Astrocyte (in vitro differentiated cells and primary cell): ENCODE data around the gene LRRC47. TPM values are rescaled to one million over a fixed set of nuclear protein-coding genes. Genes with fewer than 3 reads are reported as not detected.
A peak's percentile ranks its signal among the peaks of the same experiment; 100 is the strongest.

ENCODE experiments used
- DNase-seq: peaks from one replicate; pipeline ENCODE4 v3.0.0-alpha.2; 2010; ENCODE audit warnings: low read depth
- FAIRE-seq: peaks from 2 replicates; lab custom pipeline; 2011; peaks lifted over from hg19 to GRCh38; lab: Jason Lieb, UNC
- H2AFZ ChIP-seq: 2 replicates; pipeline ENCODE4 v1.6.0; 2012; ENCODE audit warnings: low read depth, low read length, inconsistent platforms
- H3K27ac ChIP-seq: 2 replicates; pipeline ENCODE4 v1.5.1; 2011; ENCODE audit warnings: low read depth, low read length, inconsistent platforms
- H3K27me3 ChIP-seq: 2 replicates; pipeline ENCODE4 v1.6.0; 2011; ENCODE audit warnings: low read length, inconsistent platforms; ENCODE audit not compliant: insufficient read depth
- H3K36me3 ChIP-seq: 2 replicates; pipeline ENCODE4 v1.5.1; 2011; ENCODE audit warnings: low read length, inconsistent platforms; ENCODE audit not compliant: insufficient read depth
- H3K4me1 ChIP-seq: 2 replicates; pipeline ENCODE4 v1.5.1; 2011; ENCODE audit warnings: low read length, inconsistent platforms; ENCODE audit not compliant: insufficient read depth
- H3K4me2 ChIP-seq: 2 replicates; pipeline ENCODE4 v1.6.0; 2012; ENCODE audit warnings: low read length, inconsistent platforms
- H3K4me3 ChIP-seq: 2 replicates; pipeline ENCODE4 v1.5.1; 2011; ENCODE audit warnings: low read depth, mild to moderate bottlenecking, low read length, inconsistent platforms; ENCODE audit not compliant: insufficient read depth
- H3K79me2 ChIP-seq: 2 replicates; pipeline ENCODE4 v1.6.0; 2012; ENCODE audit warnings: mild to moderate bottlenecking, low read length, inconsistent platforms; ENCODE audit not compliant: insufficient read depth
- H3K9ac ChIP-seq: 2 replicates; pipeline ENCODE4 v1.6.0; 2012; ENCODE audit warnings: mild to moderate bottlenecking, low read length, inconsistent platforms
- H3K9me3 ChIP-seq: 2 replicates; pipeline ENCODE4 v1.5.1; 2012; ENCODE audit warnings: low read depth, mild to moderate bottlenecking, low read length, inconsistent platforms; ENCODE audit not compliant: insufficient read depth
- H4K20me1 ChIP-seq: 2 replicates; pipeline ENCODE4 v1.6.0; 2012; ENCODE audit warnings: low read length, inconsistent platforms; ENCODE audit not compliant: insufficient read depth
- H3K27ac Mint-ChIP-seq: one replicate; pipeline ENCODE4 v1.8.0; 2021; ENCODE audit warnings: mild to moderate bottlenecking, mixed read lengths; ENCODE audit not compliant: unreplicated experiment
- H3K27me3 Mint-ChIP-seq: one replicate; pipeline ENCODE4 v1.8.0; 2021; ENCODE audit warnings: low read depth, mixed read lengths; ENCODE audit not compliant: unreplicated experiment
- H3K36me3 Mint-ChIP-seq: one replicate; pipeline ENCODE4 v1.8.0; 2021; ENCODE audit warnings: low read depth, mixed read lengths; ENCODE audit not compliant: unreplicated experiment
- H3K4me1 Mint-ChIP-seq: one replicate; pipeline ENCODE4 v1.8.0; 2021; ENCODE audit warnings: low read depth, mixed read lengths; ENCODE audit not compliant: unreplicated experiment
- H3K4me3 Mint-ChIP-seq: one replicate; pipeline ENCODE4 v1.8.0; 2021; ENCODE audit warnings: mild to moderate bottlenecking, moderate library complexity, mixed read lengths; ENCODE audit not compliant: unreplicated experiment
- H3K9me3 Mint-ChIP-seq: one replicate; pipeline ENCODE4 v1.8.0; 2021; ENCODE audit warnings: mild to moderate bottlenecking, mixed read lengths; ENCODE audit not compliant: unreplicated experiment
- EZH2 ChIP-seq: IDR thresholded peaks from 2 replicates; pipeline ENCODE4 v1.6.1; 2012; ENCODE audit warnings: mild to moderate bottlenecking, low read length, inconsistent platforms; ENCODE audit not compliant: insufficient read depth
- total RNA-seq: library from RNA; stranded (reverse); gene quantifications from 2 replicates; pipeline ENCODE4 v1.2.1, GENCODE V29; 2021
- TF ChIP-seq, protein P1 (sequence below): IDR thresholded peaks from 2 replicates; pipeline ENCODE4 v1.5.1; 2011; ENCODE audit warnings: low read depth, mild to moderate bottlenecking, inconsistent platforms, low read length, moderate library complexity; ENCODE audit not compliant: insufficient read depth

The LRRC47 gene
- total RNA-seq, 1 donor from 2014 or later: 51.5 TPM

GRCh38 chr1:3837200-3837599 lies 40.9 kb upstream of the LRRC47 start:
- Histone ChIP-seq H3K9me3 (no peaks in the 10 kb centered on the region), H3K9ac (no peak overlapping the region), H4K20me1 (no peaks in the 10 kb centered on the region), H2AFZ (no peak overlapping the region), H3K36me3 (peaks cover 25% of the 10 kb centered on the region), H3K79me2 (no peaks in the 10 kb centered on the region), H3K4me2 (no peak overlapping the region), H3K4me1 (no peaks in the 10 kb centered on the region), H3K27me3 (no peaks in the 10 kb centered on the region), H3K4me3 (no peak overlapping the region), H3K27ac (no peak overlapping the region)
- DNase-seq (no peak), FAIRE-seq (no peak)
- no peak overlapping the region for H3K4me3 Mint-ChIP-seq
- no peaks in the 10 kb centered on the region for H3K4me1 Mint-ChIP-seq
- no peak overlapping the region for H3K27ac Mint-ChIP-seq
- no peaks in the 10 kb centered on the region for H3K9me3 Mint-ChIP-seq
- TF ChIP-seq, protein P1, sequence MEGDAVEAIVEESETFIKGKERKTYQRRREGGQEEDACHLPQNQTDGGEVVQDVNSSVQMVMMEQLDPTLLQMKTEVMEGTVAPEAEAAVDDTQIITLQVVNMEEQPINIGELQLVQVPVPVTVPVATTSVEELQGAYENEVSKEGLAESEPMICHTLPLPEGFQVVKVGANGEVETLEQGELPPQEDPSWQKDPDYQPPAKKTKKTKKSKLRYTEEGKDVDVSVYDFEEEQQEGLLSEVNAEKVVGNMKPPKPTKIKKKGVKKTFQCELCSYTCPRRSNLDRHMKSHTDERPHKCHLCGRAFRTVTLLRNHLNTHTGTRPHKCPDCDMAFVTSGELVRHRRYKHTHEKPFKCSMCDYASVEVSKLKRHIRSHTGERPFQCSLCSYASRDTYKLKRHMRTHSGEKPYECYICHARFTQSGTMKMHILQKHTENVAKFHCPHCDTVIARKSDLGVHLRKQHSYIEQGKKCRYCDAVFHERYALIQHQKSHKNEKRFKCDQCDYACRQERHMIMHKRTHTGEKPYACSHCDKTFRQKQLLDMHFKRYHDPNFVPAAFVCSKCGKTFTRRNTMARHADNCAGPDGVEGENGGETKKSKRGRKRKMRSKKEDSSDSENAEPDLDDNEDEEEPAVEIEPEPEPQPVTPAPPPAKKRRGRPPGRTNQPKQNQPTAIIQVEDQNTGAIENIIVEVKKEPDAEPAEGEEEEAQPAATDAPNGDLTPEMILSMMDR: no peak
- no peaks in the 10 kb centered on the region for H3K27me3 Mint-ChIP-seq
- peaks cover 36% of the 10 kb centered on the region for H3K36me3 Mint-ChIP-seq

DNA sequence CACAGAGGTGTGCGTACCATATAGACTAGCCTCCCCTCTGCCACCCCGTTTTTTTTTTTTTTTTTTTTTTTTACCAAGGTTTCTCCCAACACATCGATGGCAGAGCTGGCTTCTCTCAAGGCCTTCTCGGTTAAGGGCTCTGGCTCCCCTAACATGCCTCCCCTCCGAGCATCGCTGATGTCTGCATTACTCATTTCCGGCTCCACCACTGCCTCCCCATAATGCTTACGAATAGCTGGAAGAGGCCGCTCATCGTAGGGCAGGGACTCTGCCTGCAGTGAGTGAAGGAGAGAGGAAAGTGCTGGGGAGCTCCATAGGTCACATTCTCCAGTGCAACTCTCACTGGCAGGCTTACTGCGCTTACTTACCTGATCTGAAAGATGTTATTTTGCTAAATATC lies 40.1 kb upstream of the LRRC47 start:
- TF ChIP-seq, protein P1: no peak
- no peak for TF ChIP-seq EZH2
- peaks cover 36% of the 10 kb centered on the region for H3K36me3 Mint-ChIP-seq
- H2AFZ ChIP-seq: no peak overlapping the region
- no peak overlapping the region for H3K4me3 ChIP-seq
- H3K4me2 ChIP-seq: no peak overlapping the region
- no peaks in the 10 kb centered on the region for H4K20me1 ChIP-seq
- no peaks in the 10 kb centered on the region for H3K4me1 ChIP-seq
- no peaks in the 10 kb centered on the region for H3K79me2 ChIP-seq
- no peaks in the 10 kb centered on the region for H3K9me3 Mint-ChIP-seq
- H3K36me3 ChIP-seq: peaks cover 32% of the 10 kb centered on the region
- H3K4me3 Mint-ChIP-seq: no peak overlapping the region
- no peaks in the 10 kb centered on the region for H3K9me3 ChIP-seq
- no peak overlapping the region for H3K27ac ChIP-seq
- DNase-seq (peak; percentile 56), FAIRE-seq (no peak)
- H3K27me3 Mint-ChIP-seq: no peaks in the 10 kb centered on the region
- H3K27me3 ChIP-seq: no peaks in the 10 kb centered on the region
- no peak overlapping the region for H3K27ac Mint-ChIP-seq
- H3K4me1 Mint-ChIP-seq: no peaks in the 10 kb centered on the region
- H3K9ac ChIP-seq: no peak overlapping the region

DNA sequence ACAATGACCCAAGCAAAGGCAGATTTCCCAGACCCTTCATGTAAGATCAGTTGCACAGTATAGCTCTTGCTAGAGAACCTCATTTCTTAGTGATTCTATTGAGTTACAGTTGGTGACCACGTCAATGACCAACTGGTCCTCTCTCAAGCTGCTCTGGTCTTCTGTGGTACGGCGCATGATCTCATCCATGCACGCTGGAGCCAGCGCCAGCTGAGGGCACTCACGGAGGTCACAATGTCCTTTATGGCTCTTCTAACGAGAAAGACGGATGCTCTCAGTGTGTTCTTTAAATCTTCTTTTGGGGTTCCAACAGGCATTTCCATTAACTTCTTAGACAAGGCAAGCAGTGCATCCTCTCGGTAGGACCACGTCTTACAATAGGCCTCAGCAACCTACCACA lies 38.4 kb upstream of the LRRC47 start:
- H3K9me3 Mint-ChIP-seq: no peaks in the 10 kb centered on the region
- no peaks in the 10 kb centered on the region for H3K4me1 ChIP-seq
- no peak overlapping the region for H3K4me3 Mint-ChIP-seq
- H3K4me3 ChIP-seq: no peak overlapping the region
- H3K36me3 ChIP-seq: peaks cover 32% of the 10 kb centered on the region
- DNase-seq (no peak), FAIRE-seq (no peak)
- no peak for TF ChIP-seq EZH2
- TF ChIP-seq, protein P1: no peak
- no peak overlapping the region for H3K27ac ChIP-seq
- H3K4me1 Mint-ChIP-seq: no peaks in the 10 kb centered on the region
- no peak overlapping the region for H3K9ac ChIP-seq
- H3K27me3 Mint-ChIP-seq: no peaks in the 10 kb centered on the region
- H3K9me3 ChIP-seq: no peaks in the 10 kb centered on the region
- peaks cover 33% of the 10 kb centered on the region for H3K36me3 Mint-ChIP-seq
- H3K4me2 ChIP-seq: no peak overlapping the region
- H3K79me2 ChIP-seq: no peaks in the 10 kb centered on the region
- H3K27me3 ChIP-seq: no peaks in the 10 kb centered on the region
- H4K20me1 ChIP-seq: no peaks in the 10 kb centered on the region
- no peak overlapping the region for H3K27ac Mint-ChIP-seq
- no peak overlapping the region for H2AFZ ChIP-seq
